Inflammatory macrophage treated with lipopolysaccharide for 1 hour (primary cell): ENCODE data around the gene TTLL5.
"Not testable (repeated sequence)": the region's sequence is repeated elsewhere in the genome, so short reads cannot be mapped to it uniquely, and the experiment has no call there.

Experiments
- DNase-seq, 2 donors: peaks; one replicate each; pipeline ENCODE4 v3.0.0-alpha.2; 2020 to 2022

Gene TTLL5

DNA sequence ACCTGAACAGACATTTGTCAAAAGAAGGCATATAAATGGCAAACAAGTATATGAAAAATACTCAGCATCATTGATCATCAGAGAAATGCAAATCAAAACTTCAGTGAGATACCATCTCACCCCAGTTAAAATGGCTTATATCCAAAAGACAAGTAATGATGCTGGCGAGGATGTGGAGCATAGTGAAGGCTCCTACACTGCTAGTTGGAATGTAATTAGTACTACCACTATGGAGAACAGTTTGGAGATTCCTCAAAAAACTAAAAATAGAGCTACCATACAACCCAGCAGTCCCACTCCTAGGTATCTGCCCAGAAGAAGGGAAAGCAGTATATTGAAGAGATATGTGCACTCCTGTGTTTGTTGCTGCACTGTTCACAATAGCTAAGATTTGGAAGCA is 174.7 kb downstream of the TTLL5 start:
- DNase-seq, result no peak

- peak in 1 of 2 donors; percentile 9 for DNase-seq
These were observed 176.2 kb downstream of the TTLL5 start for GRCh38 chr14:75837151-75837787.

GRCh38 chr14:75840911-75841310 is 179.9 kb downstream of the TTLL5 start:
- DNase-seq, result no peak

DNA sequence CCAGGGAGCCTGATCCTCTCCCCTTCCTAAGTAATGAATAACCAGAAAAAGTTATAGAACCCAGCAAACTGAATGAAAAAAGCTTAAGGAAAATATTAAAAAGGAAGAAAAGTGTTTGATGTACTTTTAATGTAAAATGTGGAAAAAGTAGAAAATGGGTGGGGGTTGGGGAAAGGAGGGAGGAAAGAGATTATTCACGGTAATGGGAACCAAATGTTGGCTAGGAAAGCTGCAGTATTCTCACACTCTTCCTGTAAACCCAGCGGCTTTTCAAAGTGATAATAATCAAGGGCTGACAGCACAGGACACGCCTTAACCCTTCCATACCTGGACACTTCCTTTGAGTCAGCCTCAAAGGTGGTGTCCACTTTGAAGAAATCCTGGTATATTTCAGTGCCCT is 181.5 kb downstream of the TTLL5 start:
- DNase-seq, result no peak

DNA sequence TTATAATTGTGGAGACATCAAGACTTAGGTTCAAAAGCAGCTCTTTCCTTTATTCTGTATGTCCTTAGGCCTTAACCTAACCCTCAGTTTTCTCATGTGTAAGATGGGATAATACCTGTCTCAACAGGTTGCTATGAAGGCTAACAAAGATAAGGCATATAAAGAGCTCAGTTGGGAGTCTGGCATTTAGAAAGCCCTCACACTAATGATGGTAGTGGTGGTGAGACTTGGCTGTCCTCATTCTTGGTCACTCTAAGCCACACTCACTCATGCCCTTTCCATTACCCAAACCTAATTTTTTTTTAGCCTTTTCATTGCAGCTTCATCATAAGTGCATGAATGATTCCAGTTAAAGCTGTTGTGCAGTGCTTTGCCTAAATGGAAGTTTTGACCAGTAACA is 183.4 kb downstream of the TTLL5 start:
- no peak for DNase-seq

GRCh38 chr14:75845136-75845804 is 184.2 kb downstream of the TTLL5 start:
- DNase-seq, result no peak

DNA sequence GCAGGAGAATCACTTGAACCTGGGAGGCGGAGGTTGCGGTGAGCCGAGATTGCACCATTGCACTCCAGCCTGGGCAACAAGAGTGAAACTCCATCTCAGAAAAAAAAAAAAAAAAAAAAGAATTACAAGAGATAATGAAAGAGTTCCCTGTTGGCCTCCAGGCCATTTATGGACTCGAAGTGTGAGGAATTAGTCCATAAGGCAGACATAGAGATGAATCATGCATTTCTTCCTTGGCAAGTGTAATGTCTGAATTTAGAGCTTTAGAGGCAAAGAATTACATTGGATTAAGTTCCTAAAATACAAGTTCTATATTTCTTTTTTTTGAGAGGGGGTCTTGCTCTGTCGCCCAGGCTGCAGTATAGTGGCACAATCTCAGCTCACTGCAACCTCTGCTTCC is 185.6 kb downstream of the TTLL5 start:
- DNase-seq, result not testable (repeated sequence)

GRCh38 chr14:75847584-75847983 is 186.5 kb downstream of the TTLL5 start:
- DNase-seq, result no peak

- DNase-seq, result no peak
These were observed 187.3 kb downstream of the TTLL5 start for GRCh38 chr14:75848167-75848913.

DNA sequence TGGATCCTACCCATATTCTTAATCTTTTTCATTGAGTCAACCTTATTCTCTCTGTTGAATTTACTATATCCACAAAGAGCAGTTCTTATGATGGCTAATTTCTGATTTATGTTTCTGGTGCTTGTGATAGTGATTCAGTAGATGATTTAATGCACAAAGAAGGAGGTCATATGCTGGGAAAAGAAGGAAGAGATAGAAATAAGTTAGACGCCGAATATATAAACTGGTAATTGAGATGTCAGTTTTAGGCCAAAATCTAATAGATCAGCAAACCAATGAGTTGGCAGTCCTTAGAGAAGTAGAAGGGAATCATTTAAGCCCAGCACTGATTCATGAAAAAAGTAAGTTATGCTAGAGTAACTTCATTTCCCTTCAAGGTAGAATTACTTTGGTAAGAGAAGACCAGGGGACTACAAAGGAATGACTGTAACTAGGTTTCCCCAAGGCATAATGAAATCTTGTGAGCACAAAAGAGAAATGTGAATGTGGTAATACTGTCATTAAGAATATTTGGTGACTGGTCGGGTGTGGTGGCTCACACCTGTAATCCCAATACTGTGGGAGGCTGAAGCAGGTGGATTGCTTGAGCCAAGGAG is 188.4 kb downstream of the TTLL5 start:
- no peak for DNase-seq

GRCh38 chr14:75851574-75851866 is 190.5 kb downstream of the TTLL5 start:
- no peak for DNase-seq

DNA sequence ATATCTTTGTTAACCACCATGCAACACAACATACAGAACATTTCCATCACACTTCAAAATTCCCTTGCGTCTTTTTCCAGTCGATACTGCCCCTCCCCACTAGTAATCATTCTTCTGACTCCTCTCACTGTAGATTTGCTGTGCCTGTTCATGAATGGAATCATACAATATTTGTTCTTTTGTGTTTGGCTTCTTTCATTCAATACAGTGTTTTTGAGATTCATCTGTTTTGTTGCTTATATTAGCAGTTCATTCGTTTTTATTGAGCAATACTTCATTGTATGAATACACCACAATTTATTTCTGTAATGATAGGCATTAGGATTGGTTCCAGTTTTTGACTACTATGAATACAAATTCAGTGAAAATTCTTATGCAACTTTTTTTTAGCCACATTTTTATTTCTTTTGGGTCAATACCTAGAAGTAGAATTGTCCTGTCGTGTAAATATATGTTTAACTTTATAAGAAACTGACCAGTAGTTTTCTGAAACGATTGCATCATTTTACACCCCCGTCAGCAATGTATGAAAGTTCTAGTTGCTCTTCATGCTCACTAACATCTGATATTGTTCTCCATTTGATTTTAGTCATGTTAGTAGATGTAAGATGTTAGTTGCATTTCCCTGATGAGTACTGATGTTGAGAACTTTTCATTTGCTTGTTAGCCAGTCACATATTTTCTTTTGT is 193.2 kb downstream of the TTLL5 start:
- no peak for DNase-seq

GRCh38 chr14:75857199-75857598 is 196.2 kb downstream of the TTLL5 start:
- no peak for DNase-seq

DNA sequence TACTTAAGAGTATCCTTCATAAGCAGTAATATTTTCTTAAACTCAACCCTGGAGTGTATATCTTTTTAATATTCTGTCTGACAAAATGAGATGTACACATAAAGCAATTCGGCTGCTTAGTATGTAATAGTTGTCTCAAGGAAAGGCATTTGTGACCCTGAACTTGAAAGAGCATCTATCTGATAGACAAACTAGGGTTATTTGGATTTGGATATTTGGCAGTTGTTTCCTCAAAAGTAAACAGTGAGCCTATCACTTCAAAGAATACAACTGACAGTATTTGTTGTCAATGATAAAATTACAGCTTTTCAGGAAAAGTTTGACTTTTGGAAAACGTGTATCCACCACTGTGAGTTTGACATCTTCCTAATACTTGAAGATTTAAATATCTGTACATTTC is 197.3 kb downstream of the TTLL5 start:
- DNase-seq, result no peak

- DNase-seq, result no peak
These were observed 198.7 kb downstream of the TTLL5 start for GRCh38 chr14:75859746-75860145.

GRCh38 chr14:75860561-75861160 is 199.6 kb downstream of the TTLL5 start:
- DNase-seq, result no peak

GRCh38 chr14:75861161-75861621 is 200.1 kb downstream of the TTLL5 start:
- DNase-seq, result peak in 1 of 2 donors; percentile 55

DNA sequence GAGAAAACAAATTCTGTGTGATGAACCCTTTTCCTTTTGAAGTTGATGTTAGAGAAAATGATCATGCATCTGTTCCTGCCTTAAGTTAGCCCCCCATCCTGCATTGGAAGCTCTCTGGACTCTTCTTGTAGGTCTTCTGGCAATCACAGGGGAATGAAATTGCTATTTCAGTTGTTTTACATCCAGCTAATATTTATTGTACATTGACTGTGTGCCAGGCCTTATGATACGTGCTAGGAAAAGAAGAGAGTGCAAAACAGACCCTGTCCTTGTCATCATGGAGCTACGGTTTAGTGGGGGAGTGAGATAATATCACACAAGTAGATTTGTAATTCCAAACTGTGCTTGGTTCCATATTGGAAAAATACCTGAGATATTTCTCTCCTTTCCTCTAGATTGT is 202.2 kb downstream of the TTLL5 start:
- no peak for DNase-seq

DNA sequence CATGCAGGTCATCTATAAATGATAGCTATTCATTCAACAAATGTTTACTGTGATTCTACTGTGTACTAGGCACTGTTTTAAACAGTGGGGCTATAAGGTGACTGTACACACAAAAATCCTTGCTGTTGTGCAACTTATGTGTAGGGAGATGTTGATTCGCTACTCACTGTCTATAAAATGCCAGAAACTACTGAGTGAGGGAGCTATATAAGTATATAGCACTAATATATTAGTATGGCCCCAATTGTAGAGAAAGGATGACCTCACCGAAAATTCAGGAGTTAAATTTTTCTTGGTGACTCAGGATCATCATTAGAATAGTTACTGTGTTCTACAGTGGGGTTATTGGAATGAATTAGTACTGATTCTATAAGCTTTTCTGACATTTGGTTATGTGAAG is 203.3 kb downstream of the TTLL5 start:
- DNase-seq, result no peak

GRCh38 chr14:75865531-75865930 is 204.5 kb downstream of the TTLL5 start:
- DNase-seq, result no peak

DNA sequence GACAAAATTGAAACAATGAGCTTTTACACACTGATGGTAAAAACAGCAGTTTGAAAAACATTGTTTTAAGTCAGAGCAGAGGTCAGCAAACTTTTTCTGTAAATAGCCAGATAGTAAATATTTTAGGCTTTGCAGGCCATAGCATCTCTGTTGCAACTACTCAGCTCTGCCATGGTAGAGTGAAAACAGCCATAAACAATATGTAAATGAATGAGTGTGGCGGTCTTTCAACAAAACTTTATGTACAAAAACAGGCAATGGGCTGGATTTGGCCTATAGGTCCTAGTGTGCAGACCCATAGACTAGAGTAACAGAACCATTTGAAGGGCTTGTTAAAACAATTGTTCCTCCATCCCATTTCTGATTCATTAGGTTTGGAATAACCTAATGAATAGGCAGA is 205.9 kb downstream of the TTLL5 start:
- DNase-seq, result no peak

- DNase-seq, result no peak
These were observed 210.3 kb downstream of the TTLL5 start for GRCh38 chr14:75871181-75871880.
